HL-60/S4 treated with retinoic acid at 250 ng/mL for 4 days and 3 days (cell line): ENCODE results near the gene GALNT14.

Source experiments
- in situ Hi-C: fragments of 300-500 bp; cut with MboI; formaldehyde crosslinking; loops from 2 replicates; pipeline ENCODE4 v1.7.0; 2022; ENCODE audit warnings: low sequenced_read_pairs

GALNT14 gene

GRCh38 chr2:31060397-31060796 is 77.8 kb downstream of the GALNT14 start:
- in situ Hi-C loops, result no loop called here

GRCh38 chr2:31058096-31059035 is 79.9 kb downstream of the GALNT14 start:
- in situ Hi-C loops, result no loop called here

GRCh38 chr2:31057691-31058090 is 80.5 kb downstream of the GALNT14 start:
- in situ Hi-C loops, result no loop called here

- in situ Hi-C loops, result no loop called here
Observed at GRCh38 chr2:31055938-31056337, 82.3 kb downstream of the GALNT14 start.

GRCh38 chr2:31054842-31055388 is 83.3 kb downstream of the GALNT14 start:
- in situ Hi-C loops, result no loop called here

GRCh38 chr2:31053929-31054782 is 84.1 kb downstream of the GALNT14 start:
- in situ Hi-C loops, result no loop called here

- in situ Hi-C loops, result no loop called here
Observed at GRCh38 chr2:31052284-31052683, 86.0 kb downstream of the GALNT14 start.

GRCh38 chr2:31051258-31052140 is 86.7 kb downstream of the GALNT14 start:
- in situ Hi-C loops, result no loop called here

- in situ Hi-C loops, result no loop called here
Observed at GRCh38 chr2:31049916-31050588, 88.2 kb downstream of the GALNT14 start.

- in situ Hi-C loops, result no loop called here
Observed at GRCh38 chr2:31049264-31049663, 89.0 kb downstream of the GALNT14 start.

GRCh38 chr2:31047599-31047998 is 90.6 kb downstream of the GALNT14 start:
- in situ Hi-C loops, result no loop called here

GRCh38 chr2:31038385-31038784 is 99.9 kb downstream of the GALNT14 start:
- in situ Hi-C loops, result no loop called here

- in situ Hi-C loops, result no loop called here
Observed at GRCh38 chr2:31037058-31037457, 101.2 kb downstream of the GALNT14 start.

- in situ Hi-C loops, result no loop called here
Observed at GRCh38 chr2:31033032-31033431, 105.2 kb downstream of the GALNT14 start.

- in situ Hi-C loops, result no loop called here
Observed at GRCh38 chr2:31032475-31032874, 105.8 kb downstream of the GALNT14 start.

- in situ Hi-C loops, result no loop called here
Observed at GRCh38 chr2:31031132-31031706, 107.0 kb downstream of the GALNT14 start.

GRCh38 chr2:31028417-31028816 is 109.8 kb downstream of the GALNT14 start:
- in situ Hi-C loops, result no loop called here

- in situ Hi-C loops, result no loop called here
Observed at GRCh38 chr2:31027549-31027948, 110.7 kb downstream of the GALNT14 start.

- in situ Hi-C loops, result no loop called here
Observed at GRCh38 chr2:31023541-31023940, 114.7 kb downstream of the GALNT14 start.

- in situ Hi-C loops, result no loop called here
Observed at GRCh38 chr2:31020713-31021112, 117.5 kb downstream of the GALNT14 start.
